ENCODE data around the gene RPF1.

The RPF1 gene

GRCh38 chr1:84478876-84479868, at the start of gene RPF1:
TSS of gene RPF1 (plus strand) at chr1:84479266. CDS start at chr1:84479282, 16 bp downstream.
- in situ Hi-C loops (cut with HindIII; ENCODE audit: low sequenced_read_pairs): no loop called here

DNA sequence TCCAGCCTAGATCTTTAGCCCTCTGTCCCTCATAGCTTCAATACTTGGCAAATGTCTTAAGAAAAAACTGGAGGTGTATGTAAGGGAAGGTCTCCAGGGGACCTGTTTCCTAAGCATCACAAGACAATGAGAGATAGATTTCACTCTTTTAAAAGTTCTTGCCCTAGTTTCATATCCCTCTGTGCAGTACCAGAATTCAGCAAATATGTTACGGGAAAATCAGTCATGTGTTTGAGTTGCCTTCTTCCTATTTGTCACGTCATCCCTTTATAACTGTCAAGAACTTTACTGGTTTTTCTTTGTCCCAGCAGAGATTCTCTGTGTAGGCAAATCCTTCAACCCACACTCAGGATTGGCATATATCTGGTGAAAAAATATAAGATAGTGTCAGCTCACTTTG, 48.5 kb upstream of the RPF1 start:
- in situ Hi-C loops (cut with HindIII; ENCODE audit: low sequenced_read_pairs): loop anchor here (25.0 kb wide), 1 partner anchor 268 kb away; no protein-coding TSS in a partner anchor

DNA sequence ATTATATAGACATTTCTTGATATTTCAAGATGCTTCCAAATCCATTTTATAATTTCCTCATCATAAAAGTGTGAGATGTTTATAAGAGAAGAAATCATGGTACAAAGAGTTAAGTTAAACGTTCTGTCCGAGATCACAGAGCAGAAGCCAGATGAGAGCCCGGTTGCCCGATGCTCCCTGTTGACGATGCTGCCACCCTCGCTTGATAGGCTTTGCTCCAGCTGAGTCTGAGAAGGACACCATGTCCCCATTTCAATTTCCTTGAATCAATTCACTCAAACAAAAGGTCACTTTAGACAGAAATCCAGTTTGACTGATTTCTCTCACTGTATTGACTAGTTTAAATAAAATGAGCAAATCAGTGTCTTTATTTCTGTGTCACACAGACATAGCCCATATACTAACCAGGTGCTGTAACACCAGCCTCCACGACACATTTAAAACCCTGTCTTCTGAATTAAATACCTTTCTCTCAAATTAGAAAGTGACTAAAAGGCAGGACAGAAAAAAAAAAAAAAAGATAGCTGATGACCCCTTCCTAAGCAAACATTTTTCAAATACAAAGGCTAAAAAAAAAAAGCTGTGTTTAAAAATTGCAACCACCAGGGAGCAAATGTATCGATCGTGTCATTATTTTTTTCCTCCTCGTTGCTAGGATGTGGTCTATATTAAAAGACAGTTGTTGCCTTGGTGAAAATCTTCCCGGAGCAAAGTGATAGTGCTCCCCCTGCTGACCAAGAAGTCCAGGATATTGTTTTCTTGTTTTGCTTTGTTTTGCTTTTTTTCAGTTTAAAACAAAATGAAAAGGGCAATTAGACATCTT, 45.6 kb upstream of the RPF1 start:
- in situ Hi-C loops (cut with HindIII; ENCODE audit: low sequenced_read_pairs): loop anchor here (25.0 kb wide), 1 partner anchor 271 kb away; no protein-coding TSS in a partner anchor

- in situ Hi-C loops (cut with HindIII; ENCODE audit: low sequenced_read_pairs): loop anchor here (25.0 kb wide), 1 partner anchor 272 kb away; no protein-coding TSS in a partner anchor
Observed at GRCh38 chr1:84434081-84434769, 44.8 kb upstream of the RPF1 start.

- in situ Hi-C loops (cut with HindIII; ENCODE audit: low sequenced_read_pairs): loop anchor here (5.0 to 25.0 kb wide), 2 partner anchors 273 to 342 kb away; no protein-coding TSS in a partner anchor
Observed at GRCh38 chr1:84434801-84435549, 44.1 kb upstream of the RPF1 start.

DNA sequence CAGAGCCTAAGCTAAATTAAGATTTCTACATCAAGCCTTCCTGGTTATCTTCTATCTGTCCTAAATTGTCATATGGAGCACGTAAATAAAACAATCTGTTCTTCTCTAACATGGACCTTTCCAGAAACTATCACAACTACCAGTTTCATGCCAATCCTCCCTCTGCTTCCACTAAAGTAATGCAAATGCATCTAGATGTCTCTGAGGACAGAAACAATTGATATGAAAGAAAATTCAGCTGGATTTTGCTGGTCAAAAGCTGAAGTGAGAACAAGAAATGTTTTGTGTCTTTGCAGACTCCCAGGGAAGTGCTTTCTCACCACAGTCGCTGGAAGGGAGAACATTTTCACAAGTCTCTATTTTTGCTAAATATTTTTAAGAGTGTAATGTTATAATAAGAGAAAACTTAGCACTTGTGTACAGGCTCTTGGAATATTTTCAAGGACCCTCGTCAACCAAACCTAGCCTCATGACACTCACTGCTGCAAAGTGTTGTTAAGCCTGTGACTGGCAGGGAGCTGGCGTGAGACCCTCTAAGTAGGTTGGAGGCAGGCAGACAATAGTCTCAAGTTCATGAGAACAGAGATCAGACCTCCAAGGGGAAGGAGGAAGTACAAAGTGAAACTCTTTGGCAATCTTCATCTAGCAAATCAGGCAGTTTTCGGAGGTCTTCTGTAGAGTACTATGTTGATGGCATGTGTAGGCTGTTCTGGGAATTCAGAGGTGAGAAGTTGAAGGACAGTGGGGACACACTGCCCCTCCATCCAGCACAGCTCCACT, 42.0 kb upstream of the RPF1 start:
- in situ Hi-C loops (cut with HindIII; ENCODE audit: low sequenced_read_pairs): loop anchor here (5.0 to 25.0 kb wide), 2 partner anchors 275 to 340 kb away; no protein-coding TSS in a partner anchor

DNA sequence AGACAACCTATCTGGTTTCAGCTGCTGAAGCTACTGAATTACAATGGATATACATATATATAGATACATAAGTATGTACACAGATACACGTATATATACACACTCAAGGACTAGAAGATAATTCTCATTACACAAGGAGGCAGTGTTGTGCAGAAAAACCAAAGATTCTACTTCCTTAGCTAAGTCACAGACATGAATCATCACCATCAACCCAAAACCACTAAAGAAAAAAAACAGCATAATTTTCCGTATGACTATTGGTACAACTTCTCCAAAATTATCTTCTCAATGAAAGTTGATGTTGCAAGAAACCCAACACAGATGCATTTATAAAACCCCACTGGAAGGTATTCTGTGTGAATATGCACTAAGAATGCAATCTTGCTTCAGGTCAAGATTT, 36.8 kb upstream of the RPF1 start:
- in situ Hi-C loops (cut with HindIII; ENCODE audit: low sequenced_read_pairs): loop anchor here (25.0 kb wide), 1 partner anchor 280 kb away; no protein-coding TSS in a partner anchor

DNA sequence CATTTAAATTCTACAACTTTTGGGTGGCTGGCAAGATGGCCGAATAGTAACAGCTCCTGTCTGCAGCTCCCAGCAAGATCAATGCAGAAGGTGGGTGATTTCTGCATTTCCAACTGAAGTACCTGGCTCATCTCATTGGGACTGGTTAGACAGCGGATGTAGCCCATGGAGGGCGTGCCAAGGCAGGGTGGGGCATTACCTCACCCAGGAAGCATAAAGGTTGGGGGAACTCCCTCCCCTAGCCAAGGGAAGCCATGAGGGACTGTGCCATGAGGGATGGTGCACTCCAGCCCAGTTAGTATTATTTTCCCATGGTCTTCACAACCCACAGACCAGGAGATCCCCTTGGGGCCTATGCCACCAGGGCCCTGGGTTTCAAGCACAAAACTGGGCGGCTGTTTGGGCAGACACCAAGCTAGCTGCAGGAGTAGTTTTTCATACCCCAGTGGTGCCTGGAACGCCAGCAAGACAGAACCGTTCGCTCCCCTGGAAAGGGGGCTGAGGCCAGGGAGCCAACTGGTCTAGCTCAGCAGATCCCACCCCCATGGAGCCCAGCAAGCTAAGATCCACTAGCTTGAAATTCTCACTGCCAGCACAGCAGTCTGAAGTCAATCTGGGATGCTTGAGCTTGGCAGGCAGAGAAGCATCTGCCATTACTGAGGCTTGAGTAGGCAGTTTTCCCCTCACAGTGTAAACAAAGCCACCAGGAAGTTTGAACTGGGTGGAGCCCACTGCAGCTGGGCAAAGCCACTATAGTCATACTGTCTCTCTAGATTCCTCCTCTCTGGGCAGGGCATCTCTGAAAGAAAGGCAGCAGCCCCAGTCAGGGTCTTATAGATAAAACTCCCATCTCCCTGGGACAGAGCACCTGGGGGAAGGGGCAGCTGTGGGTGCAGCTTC, 36.1 kb upstream of the RPF1 start:
- in situ Hi-C loops (cut with HindIII; ENCODE audit: low sequenced_read_pairs): loop anchor here (25.0 kb wide), 1 partner anchor 281 kb away; no protein-coding TSS in a partner anchor

GRCh38 chr1:84448704-84449103, 30.4 kb upstream of the RPF1 start:
- in situ Hi-C loops (cut with HindIII; ENCODE audit: low sequenced_read_pairs): loop anchor here (25.0 kb wide), 1 partner anchor 286 kb away; no protein-coding TSS in a partner anchor

DNA sequence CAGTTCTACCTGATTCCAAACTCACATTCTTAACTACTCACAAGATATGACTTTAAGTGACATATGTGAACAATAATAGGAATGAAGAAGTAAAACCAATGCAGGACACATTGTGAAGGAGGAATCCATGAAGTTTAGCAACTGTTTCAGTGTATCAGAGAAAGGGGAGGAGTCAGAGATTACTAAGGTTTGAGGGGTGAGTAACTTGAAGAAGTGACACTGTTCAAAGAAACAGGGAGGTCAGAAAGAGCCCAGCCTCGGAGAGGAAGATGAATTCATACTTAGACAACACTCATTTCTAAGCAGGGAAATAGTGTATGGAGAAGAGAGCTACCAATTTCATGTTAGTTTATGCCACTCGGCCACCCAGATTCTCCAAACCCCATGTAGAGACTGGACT, 28.2 kb upstream of the RPF1 start:
- in situ Hi-C loops (cut with HindIII; ENCODE audit: low sequenced_read_pairs): no loop called here

GRCh38 chr1:84452436-84452835, 26.6 kb upstream of the RPF1 start:
- in situ Hi-C loops (cut with HindIII; ENCODE audit: low sequenced_read_pairs): no loop called here

- in situ Hi-C loops (cut with HindIII; ENCODE audit: low sequenced_read_pairs): loop anchor here (10.0 kb wide), 1 partner anchor 143 kb away; no protein-coding TSS in a partner anchor
Observed at GRCh38 chr1:84462118-84462517, 16.9 kb upstream of the RPF1 start.

DNA sequence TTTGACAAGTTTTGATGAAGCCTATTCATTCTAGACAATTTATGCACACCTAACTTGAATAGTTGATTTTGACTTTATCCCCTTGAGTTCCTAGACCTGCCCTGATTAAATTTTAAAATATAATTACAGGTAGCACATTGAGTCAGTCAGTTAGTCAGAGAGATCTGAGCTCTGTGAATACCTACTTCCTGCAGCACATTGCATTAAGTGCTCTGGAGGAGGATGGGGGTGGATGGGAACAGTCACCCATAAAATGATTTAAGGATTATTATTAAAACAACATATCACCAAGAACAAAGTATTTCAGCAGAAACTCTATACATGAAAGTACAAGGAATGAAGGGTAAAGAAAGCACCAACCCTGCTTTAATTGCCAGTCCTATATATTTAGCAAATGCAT, 11.8 kb upstream of the RPF1 start:
- in situ Hi-C loops (cut with HindIII; ENCODE audit: low sequenced_read_pairs): loop anchor here (10.0 kb wide), 1 partner anchor 138 kb away; no protein-coding TSS in a partner anchor

DNA sequence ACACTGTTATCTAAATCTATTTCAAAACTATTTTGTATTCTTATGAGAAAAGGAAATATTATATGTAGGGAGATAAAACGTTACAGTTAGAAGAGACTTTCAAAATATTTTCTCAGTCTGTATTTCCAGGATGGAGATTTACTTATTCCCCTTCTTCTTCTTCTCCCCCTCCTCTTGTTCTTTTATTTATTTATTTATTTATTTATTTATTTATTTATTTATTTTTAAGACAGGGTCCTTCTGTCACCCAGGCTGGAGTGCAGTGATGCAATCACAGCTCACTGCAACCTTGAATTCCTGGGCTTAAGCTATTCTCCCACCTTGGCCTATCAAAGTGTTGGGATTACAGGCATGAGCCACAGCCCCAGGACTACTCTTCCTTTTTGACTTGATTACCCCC, 2.8 kb upstream of the RPF1 start:
- in situ Hi-C loops (cut with HindIII; ENCODE audit: low sequenced_read_pairs): no loop called here

- in situ Hi-C loops (cut with HindIII; ENCODE audit: low sequenced_read_pairs): no loop called here
Observed at GRCh38 chr1:84479998-84480397, 932 bp downstream of the RPF1 start.

DNA sequence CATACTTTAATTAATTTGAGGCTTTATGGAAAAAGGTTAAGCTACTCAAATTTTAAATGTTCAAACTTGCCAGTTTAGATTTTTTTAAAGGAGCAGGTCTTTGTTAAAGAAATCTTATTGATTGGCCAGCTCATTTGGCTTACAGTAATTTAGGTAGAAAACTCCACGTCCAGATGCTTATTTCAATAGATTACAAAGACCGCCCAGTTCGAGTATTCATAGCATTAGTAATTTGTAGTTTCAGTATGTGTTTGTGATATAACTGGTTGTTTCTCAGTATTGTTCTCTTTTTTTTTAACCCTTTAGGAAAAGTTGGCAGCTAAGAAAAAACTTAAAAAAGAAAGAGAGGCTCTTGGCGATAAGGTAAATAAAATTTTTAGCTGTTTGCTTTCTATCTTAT, 1.6 kb downstream of the RPF1 start:
- in situ Hi-C loops (cut with HindIII; ENCODE audit: low sequenced_read_pairs): no loop called here

DNA sequence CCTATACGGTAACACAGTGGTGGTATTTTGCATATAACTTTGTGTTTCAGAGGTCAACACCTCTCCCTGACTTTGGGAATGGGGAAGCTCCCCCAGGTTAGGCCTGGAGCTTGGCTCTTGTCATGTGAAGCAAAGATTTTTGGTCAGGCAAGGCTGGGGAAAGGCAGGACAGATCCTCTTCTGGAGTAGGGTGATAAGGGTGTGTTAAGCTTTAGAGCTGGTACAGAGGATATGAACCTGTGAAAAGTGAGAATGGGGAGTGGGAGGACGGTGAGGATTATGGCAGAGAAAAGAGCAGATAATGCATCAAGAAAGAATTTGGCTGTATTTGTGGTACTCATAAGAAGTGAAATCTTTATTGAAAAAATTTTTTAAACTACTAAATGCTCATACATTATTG, 2.3 kb downstream of the RPF1 start:
- in situ Hi-C loops (cut with HindIII; ENCODE audit: low sequenced_read_pairs): no loop called here

DNA sequence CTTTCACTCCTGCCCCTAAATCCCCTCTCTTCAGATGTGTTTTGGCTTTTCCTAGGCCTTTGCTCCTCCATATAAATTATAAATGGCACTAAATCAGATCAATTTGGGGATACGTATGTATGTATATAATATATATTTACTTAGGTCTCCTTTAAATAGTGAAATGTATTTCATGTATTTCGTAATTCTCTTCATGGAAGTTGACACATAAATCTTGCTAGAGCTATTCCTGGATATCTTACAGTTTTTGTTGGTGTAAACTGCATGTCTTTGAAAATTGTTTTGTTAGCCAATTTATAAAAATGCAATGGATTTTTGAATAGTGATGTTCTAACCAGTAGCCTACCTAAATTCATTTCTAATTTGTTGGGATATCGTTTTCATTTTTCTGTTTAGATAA, 9.0 kb downstream of the RPF1 start:
- in situ Hi-C loops (cut with HindIII; ENCODE audit: low sequenced_read_pairs): no loop called here

Measured in DLD1 (cell line).